Transverse colon (tissue), 4 donors: Measurements from ENCODE around the gene PITX3. TPM values are rescaled to one million over a fixed set of nuclear protein-coding genes. Genes with fewer than 3 reads are reported as not detected.

ENCODE experiments used
- DNase-seq: peaks from one replicate; pipeline ENCODE4 v3.0.0-alpha.2; 2019
- H3K27ac ChIP-seq, 4 donors: fragments of 200-600 bp; sonication (generic); 2 replicates each; pipeline ENCODE4 v1.5.1; 2016 to 2018; ENCODE audit warnings: inconsistent platforms in 4 of 4
- H3K27me3 ChIP-seq: fragments of 200-600 bp; sonication (generic); 2 replicates; pipeline ENCODE4 v1.5.1; 2017; ENCODE audit warnings: inconsistent platforms
- H3K36me3 ChIP-seq, 4 donors: fragments of 200-600 bp; sonication (generic); 2 replicates each; pipeline ENCODE4 v1.5.1; 2017 to 2019; ENCODE audit warnings: inconsistent platforms in 4 of 4
- H3K4me1 ChIP-seq, 4 donors: fragments of 200-600 bp; sonication (generic); 2 replicates each; pipeline ENCODE4 v1.5.1; 2017 to 2020; ENCODE audit warnings: inconsistent platforms in 4 of 4
- H3K4me3 ChIP-seq, 4 donors: fragments of 200-600 bp; sonication (generic); 1 replicate in 1 of 4; 2 replicates in 3 of 4; pipeline versions ENCODE4 v1.5.1 to v1.6.1; 2017 to 2019; ENCODE audit warnings: inconsistent platforms in 4 of 4
- H3K9me3 ChIP-seq, 2 donors: fragments of 200-600 bp; sonication (generic); 2 replicates each; pipeline ENCODE4 v1.5.1; 2017 to 2019; ENCODE audit warnings: inconsistent platforms in 2 of 2
- CTCF ChIP-seq, 5 experiments: fragments of 200-600 bp in 3 of 5; fragments of 450-650 bp in 2 of 5; sonication (generic) in 3 of 5; IDR thresholded peaks; 1 replicate in 2 of 5; 2 replicates in 3 of 5; pipeline ENCODE4 v1.5.1; 2016 to 2017; ENCODE audit warnings: antibody characterized with exemption in 5 of 5, inconsistent platforms in 3 of 5, mild to moderate bottlenecking in 2 of 5, moderate library complexity in 1 of 5
- EP300 ChIP-seq: sonication (generic); formaldehyde crosslinking; IDR thresholded peaks from one replicate; pipeline ENCODE4 v1.6.1; 2017; ENCODE audit warnings: antibody characterized with exemption, low read depth
- POLR2A ChIP-seq: fragments of 450-650 bp; IDR thresholded peaks from one replicate; pipeline ENCODE4 v1.6.1; 2016; ENCODE audit warnings: antibody characterized with exemption, mild to moderate bottlenecking, moderate library complexity
- POLR2AphosphoS5 ChIP-seq, 3 donors: sonication (generic); formaldehyde crosslinking; IDR thresholded peaks; one replicate each; pipeline ENCODE4 v1.6.1; 2016; ENCODE audit warnings: antibody characterized with exemption in 3 of 3
- WGBS, 2 donors: methylation state at CpG; one replicate each; pipeline ENCODE4 v1.1.5; 2018; ENCODE audit warnings: low coverage in 1 of 2; 5-methylcytosine and 5-hydroxymethylcytosine counted together
- in situ Hi-C, 4 donors: fragments of 200-750 bp; cut with MboI; loops; one replicate each; pipeline versions ENCODE4 v1.15.0 to v1.15.1; 2017; ENCODE audit warnings: low sequenced_read_pairs in 3 of 4, low pct_ligation_motif_present in 1 of 4, low pct_unique_long_range_greater_than_20kb in 1 of 4
- intact Hi-C: fragments of 100-400 bp; cut with DNase I; formaldehyde crosslinking; loops from one replicate; pipeline ENCODE4 v1.15.1; 2023; ENCODE audit warnings: low total_unique reads
- total RNA-seq, 4 donors: library from RNA; depleted of rRNA; stranded (reverse); fragments of >200 nt; gene quantifications; one replicate each; pipeline ENCODE4 v1.1.0, GENCODE V29; 2016

The PITX3 gene
- total RNA-seq, 4 donors from 2014 or later, result not detected

- Histone ChIP-seq H3K4me1 (peaks cover 0 to 16% (median 4%) of the 10 kb centered on the region in 4 donors), H3K4me3 (no peak overlapping the region), H3K27ac (no peak overlapping the region), H3K9me3 (no peaks in the 10 kb centered on the region), H3K27me3 (no peaks in the 10 kb centered on the region), H3K36me3 (no peaks in the 10 kb centered on the region)
- in situ Hi-C loops (no loop called here), intact Hi-C loops (no loop called here)
- TF ChIP-seq EP300 (no peak), POLR2A (no peak), POLR2AphosphoS5 (IDR thresholded peaks at IDR 0.05) (no peak), CTCF (IDR thresholded peaks at IDR 0.05) (no peak)
- DNase-seq, result no peak
Measured at GRCh38 chr10:102287538-102287937, 46.2 kb upstream of the PITX3 start.

DNA sequence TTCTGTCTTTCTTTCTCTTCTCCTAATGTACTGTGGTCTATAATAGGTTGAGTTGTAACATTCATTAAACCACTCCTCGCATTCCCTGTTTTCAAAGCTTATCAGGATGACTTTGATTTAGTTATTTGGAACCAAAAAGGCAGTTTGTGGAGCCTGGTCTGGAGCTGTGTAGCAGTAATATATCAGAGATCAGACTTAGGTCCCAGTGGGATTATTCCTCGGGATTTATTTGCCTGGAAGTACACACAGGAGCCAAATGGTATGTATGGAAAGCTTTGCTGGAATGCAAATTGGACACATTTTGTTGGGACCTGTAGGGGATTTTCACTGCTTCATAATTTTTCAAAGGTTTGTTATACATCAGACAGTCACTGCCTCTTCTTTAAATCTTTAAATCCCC lies 44.9 kb upstream of the PITX3 start:
- Histone ChIP-seq H3K9me3 (no peaks in the 10 kb centered on the region), H3K27me3 (no peaks in the 10 kb centered on the region), H3K27ac (no peak overlapping the region), H3K36me3 (no peaks in the 10 kb centered on the region), H3K4me1 (peaks cover 0 to 17% (median 2%) of the 10 kb centered on the region in 4 donors), H3K4me3 (no peak overlapping the region)
- in situ Hi-C loops, result no loop called here
- intact Hi-C loops, result no loop called here
- 74 to 100% methylated on average over 1 to 2 of the region's 2 CpGs for WGBS, 2 donors
- TF ChIP-seq POLR2A (no peak), EP300 (no peak), POLR2AphosphoS5 (IDR thresholded peaks at IDR 0.05) (no peak), CTCF (IDR thresholded peaks at IDR 0.05) (no peak)
- DNase-seq, result no peak

DNA sequence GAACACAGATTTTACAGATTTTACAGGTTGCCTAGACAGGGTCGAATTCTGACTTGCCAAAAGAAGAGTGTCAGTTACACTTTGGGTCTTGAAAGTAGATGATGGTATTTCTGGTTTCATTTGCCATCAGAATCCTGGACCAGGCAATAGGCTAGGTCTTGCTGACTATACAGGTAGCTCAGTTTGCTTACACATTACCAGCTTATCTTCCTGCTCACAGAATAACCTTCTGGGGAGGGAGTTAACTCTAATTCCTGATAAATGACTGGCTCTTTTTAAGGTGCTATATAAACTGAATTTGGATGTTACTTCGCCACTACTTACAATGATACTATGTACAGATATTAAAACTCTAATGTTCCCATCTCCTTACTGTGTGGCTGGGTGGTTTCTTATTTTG lies 43.8 kb upstream of the PITX3 start:
- in situ Hi-C loops, result no loop called here
- DNase-seq, result no peak
- intact Hi-C loops, result no loop called here
- Histone ChIP-seq H3K36me3 (no peaks in the 10 kb centered on the region), H3K27ac (no peak overlapping the region), H3K4me1 (peaks cover 2 to 19% (median 8%) of the 10 kb centered on the region in 4 donors), H3K27me3 (no peaks in the 10 kb centered on the region), H3K4me3 (no peak overlapping the region), H3K9me3 (no peaks in the 10 kb centered on the region)
- TF ChIP-seq POLR2A, result no peak
- TF ChIP-seq EP300, result no peak
- TF ChIP-seq POLR2AphosphoS5 (IDR thresholded peaks at IDR 0.05), result no peak
- TF ChIP-seq CTCF (IDR thresholded peaks at IDR 0.05), result no peak
- WGBS, 2 donors, result 75 to 100% methylated on average over 1 to 2 of the region's 2 CpGs

DNA sequence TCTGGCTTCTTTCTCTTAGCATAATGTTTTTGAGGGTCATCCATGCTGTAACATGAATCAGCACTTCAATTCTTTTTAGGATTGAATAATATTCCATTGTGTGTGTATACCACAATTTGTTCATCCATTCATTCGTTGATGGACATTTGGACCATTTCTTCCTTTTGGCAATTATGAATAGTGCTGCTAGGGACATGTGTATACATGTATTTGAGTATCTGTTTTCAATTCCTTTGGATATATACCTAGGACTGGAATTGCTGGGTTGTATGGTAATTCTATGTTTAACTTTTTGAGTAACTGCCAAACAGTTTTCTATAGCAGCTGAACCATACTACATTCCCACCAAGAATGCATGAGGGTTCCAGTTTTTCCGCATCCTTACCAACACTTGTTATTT lies 43.2 kb upstream of the PITX3 start:
- no peak overlapping the region for H3K4me3 ChIP-seq
- H3K4me1 ChIP-seq, result peaks cover 3 to 17% (median 8%) of the 10 kb centered on the region in 4 donors
- intact Hi-C loops (no loop called here), in situ Hi-C loops (no loop called here)
- no peak overlapping the region for H3K27ac ChIP-seq
- 95 to 97% methylated on average over 2 of the region's 2 CpGs for WGBS, 2 donors
- H3K9me3 ChIP-seq, result no peaks in the 10 kb centered on the region
- no peaks in the 10 kb centered on the region for H3K36me3 ChIP-seq
- no peaks in the 10 kb centered on the region for H3K27me3 ChIP-seq
- TF ChIP-seq POLR2AphosphoS5 (IDR thresholded peaks at IDR 0.05) (no peak), CTCF (IDR thresholded peaks at IDR 0.05) (no peak), EP300 (no peak), POLR2A (no peak)
- no peak for DNase-seq
